Activated T-cell treated with anti-CD3 and anti-CD28 coated beads, Interleukin-2, amount 50 U/mL, for 72 hours (primary cell): ENCODE measurements around the gene ZNF765. TPM values are rescaled to one million over a fixed set of nuclear protein-coding genes. Genes with fewer than 3 reads are reported as not detected.
"Not testable (repeated sequence)": the region's sequence is repeated elsewhere in the genome, so short reads cannot be mapped to it uniquely, and the experiment has no call there.

Source experiments
- ATAC-seq, 2 donors: fragments of 150-1000 bp; cut with Tn5 transposase; replicated peaks in 1 of 2; 2 replicates each; pipeline ENCODE4 v1.10.0; 2021; ENCODE audit warnings: moderate library complexity in 2 of 2, mild to moderate bottlenecking in 1 of 2
- DNase-seq, 2 donors: peaks; one replicate each; pipeline ENCODE4 v3.0.0; 2021 to 2022; ENCODE audit warnings: mixed read lengths in 1 of 2
- H3K27ac Mint-ChIP-seq: one replicate; pipeline ENCODE4 v1.8.0; 2022; ENCODE audit warnings: mild to moderate bottlenecking, moderate library complexity, mixed read lengths
- H3K27me3 Mint-ChIP-seq: one replicate; pipeline ENCODE4 v1.8.0; 2022; ENCODE audit warnings: low read depth, mixed read lengths
- H3K36me3 Mint-ChIP-seq, 2 donors: one replicate each; pipeline ENCODE4 v1.8.0; 2022; ENCODE audit warnings: mixed read lengths in 2 of 2, mild to moderate bottlenecking in 1 of 2; ENCODE audit not compliant: insufficient read depth in 2 of 2
- H3K4me1 Mint-ChIP-seq: one replicate; pipeline ENCODE4 v1.8.0; 2022; ENCODE audit warnings: low read depth, mixed read lengths
- H3K4me3 Mint-ChIP-seq, 2 donors: one replicate each; pipeline ENCODE4 v1.8.0; 2022; ENCODE audit warnings: mild to moderate bottlenecking in 2 of 2, mixed read lengths in 2 of 2, moderate library complexity in 2 of 2
- H3K9me3 Mint-ChIP-seq, 2 donors: one replicate each; pipeline ENCODE4 v1.8.0; 2022; ENCODE audit warnings: mixed read lengths in 2 of 2
- total RNA-seq, 2 donors: library from RNA; stranded (reverse); gene quantifications; one replicate each; pipeline ENCODE4 v1.2.3, GENCODE V29; 2022

The ZNF765 gene
- total RNA-seq, 2 donors from 2014 or later = 13.4 to 14.6 TPM

DNA sequence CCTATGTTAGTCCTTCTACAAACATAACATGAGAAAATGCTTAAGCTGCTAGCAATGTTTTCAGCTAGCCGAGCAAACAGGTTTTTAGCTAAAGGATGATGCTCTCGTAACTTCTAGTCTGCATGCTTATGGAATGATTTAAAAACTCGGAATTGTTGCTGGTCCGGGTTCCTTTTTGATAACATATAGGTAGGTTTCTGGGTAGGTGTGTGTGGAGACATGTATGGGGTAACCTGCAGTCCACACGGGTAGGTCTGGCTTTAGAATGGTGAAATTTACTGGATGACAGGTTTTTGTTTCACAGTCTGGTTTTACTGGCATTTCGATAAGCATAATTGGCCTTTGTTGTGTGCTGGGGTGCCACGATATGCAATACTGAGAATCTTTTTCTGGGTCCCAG lies 77.0 kb downstream of the ZNF765 start:
- DNase-seq (no peak), ATAC-seq (no peak)
- no peak overlapping the region for H3K4me3 Mint-ChIP-seq
- H3K36me3 Mint-ChIP-seq = peaks cover 19 to 41% of the 10 kb centered on the region in 2 donors
- H3K4me1 Mint-ChIP-seq = peaks cover 26% of the 10 kb centered on the region
- H3K27ac Mint-ChIP-seq = no peak overlapping the region
- H3K27me3 Mint-ChIP-seq = no peaks in the 10 kb centered on the region
- H3K9me3 Mint-ChIP-seq = peaks cover 7 to 9% of the 10 kb centered on the region in 2 donors

DNA sequence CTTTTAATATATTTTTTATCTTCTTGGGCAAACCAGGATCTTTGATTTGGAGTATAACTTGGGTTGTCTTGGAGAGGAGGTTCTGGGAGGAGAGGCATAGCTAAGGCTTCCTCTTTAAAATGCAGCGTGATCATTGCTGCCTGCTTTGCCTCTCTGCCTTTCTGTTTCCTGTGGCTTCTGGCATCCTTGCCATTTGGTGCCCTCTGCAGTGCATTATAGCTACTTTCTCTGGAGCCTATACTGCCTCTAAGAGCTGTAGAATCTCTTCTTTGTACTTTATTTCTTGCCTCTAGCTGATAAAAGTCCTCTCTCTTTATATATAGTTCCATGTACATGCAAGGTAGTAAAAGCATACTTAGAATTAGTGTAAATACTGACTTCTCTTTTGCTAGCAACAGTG lies 79.9 kb downstream of the ZNF765 start:
- not testable (repeated sequence) for ATAC-seq, H3K4me3 Mint-ChIP-seq, H3K27me3 Mint-ChIP-seq, H3K27ac Mint-ChIP-seq, DNase-seq, H3K4me1 Mint-ChIP-seq
- peaks cover 11 to 12% of the 10 kb centered on the region in 2 donors for H3K9me3 Mint-ChIP-seq
- H3K36me3 Mint-ChIP-seq = peaks cover 27 to 58% of the 10 kb centered on the region in 2 donors

DNA sequence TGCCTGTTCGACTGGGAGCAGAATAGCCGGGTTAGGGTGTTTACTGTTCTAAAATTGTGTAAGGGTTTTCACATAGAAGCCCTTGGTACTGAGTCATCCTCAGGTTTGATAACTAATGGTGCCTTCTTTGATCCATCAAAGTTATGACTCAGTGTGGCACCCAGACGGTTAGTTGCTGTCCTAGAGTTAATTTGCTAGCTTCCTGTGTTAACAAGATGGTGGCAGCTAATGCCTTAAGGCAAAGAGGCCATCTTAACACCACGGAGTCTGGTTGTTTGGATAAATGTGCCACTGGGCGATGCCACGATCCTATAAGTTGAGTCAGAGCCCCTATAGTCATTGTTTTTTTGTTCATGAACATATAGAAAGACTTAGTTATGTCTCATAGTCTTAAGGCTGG lies 80.5 kb downstream of the ZNF765 start:
- DNase-seq, H3K27me3 Mint-ChIP-seq, H3K4me1 Mint-ChIP-seq, H3K4me3 Mint-ChIP-seq, H3K27ac Mint-ChIP-seq: not testable (repeated sequence)
- peak in 1 of 2 donors; percentile 43 for ATAC-seq
- H3K9me3 Mint-ChIP-seq = peaks cover 9 to 11% of the 10 kb centered on the region in 2 donors
- peaks cover 28 to 62% of the 10 kb centered on the region in 2 donors for H3K36me3 Mint-ChIP-seq

Other genes starting within 250 kb of the ZNF765 start
- gene ZNF347, start 236.1 kb upstream of the ZNF765 start, total RNA-seq = 1 to 10 TPM; 4.7 to 6.5 TPM
- 1 to 10 TPM; 5.6 to 6.5 TPM for gene ZNF665, start 201.8 kb upstream of the ZNF765 start, total RNA-seq
- 10 to 100 TPM in 1 of 2 donors, 1 to 10 TPM in 1; 9.0 to 10.5 TPM for gene ZNF677, start 140.3 kb upstream of the ZNF765 start, total RNA-seq
- gene VN1R2, start 136.9 kb upstream of the ZNF765 start, total RNA-seq = not detected
- gene VN1R4, start 127.4 kb upstream of the ZNF765 start, total RNA-seq = not detected
- 1 to 10 TPM; 5.4 to 6.0 TPM for gene ZNF845, start 61.4 kb upstream of the ZNF765 start, total RNA-seq
- gene ZNF525, start 29.4 kb upstream of the ZNF765 start, total RNA-seq = 10 to 100 TPM; 20.7 to 27.0 TPM
- gene ZNF761, start 36.8 kb downstream of the ZNF765 start, total RNA-seq = 10 to 100 TPM; 16.1 to 21.0 TPM
- gene ZNF813, start 72.6 kb downstream of the ZNF765 start, total RNA-seq = 1 to 10 TPM; 7.9 to 8.2 TPM
- 10 to 100 TPM; 63.7 to 71.4 TPM for gene ZNF331, start 143.0 kb downstream of the ZNF765 start, total RNA-seq
- not detected for gene DPRX, start 236.8 kb downstream of the ZNF765 start, total RNA-seq